BJ (cell line): ENCODE results near the gene PLCXD1. TPM values are rescaled to one million over a fixed set of nuclear protein-coding genes. Genes with fewer than 3 reads are reported as not detected.

Source experiments
- CTCF ChIA-PET: fragments of 350-600 bp; formaldehyde crosslinking; extraction: SDS; loops from one replicate; lab custom pipeline; 2021; ENCODE audit warnings: antibody characterized with exemption, inconsistent platforms; lab: Yijun Ruan, JAX
- POLR2A ChIA-PET: fragments of 300-600 bp; sonication (Branson Sonifier 250); formaldehyde crosslinking; extraction: SDS; loops from one replicate; lab custom pipeline; 2021; ENCODE audit warnings: antibody characterized with exemption; lab: Charles Lee
- DNase-seq: peaks from one replicate; pipeline ENCODE4 v3.0.0-alpha.2; 2011; ENCODE audit warnings: low read depth
- H3K27me3 ChIP-seq: 2 replicates; pipeline ENCODE4 v1.6.0; 2011; ENCODE audit warnings: low read length; ENCODE audit not compliant: control insufficient read depth, insufficient read depth
- H3K36me3 ChIP-seq: 2 replicates; pipeline ENCODE4 v1.5.1; 2011; ENCODE audit warnings: low read length; ENCODE audit not compliant: control insufficient read depth, insufficient read depth
- H3K4me3 ChIP-seq: 2 replicates; pipeline ENCODE4 v1.5.1; 2011; ENCODE audit warnings: low read depth, mild to moderate bottlenecking, control low read depth, low read length
- polyA plus RNA-seq: library from polyadenylated mRNA; depleted of rRNA; stranded (reverse); fragments of >200 nt; gene quantifications from 2 replicates; pipeline ENCODE4 v1.2.3, GENCODE V29; 2011
- TF ChIP-seq, protein P1 (sequence below): IDR thresholded peaks from 2 replicates; pipeline ENCODE4 v1.5.1; 2011; ENCODE audit warnings: low read depth, mild to moderate bottlenecking, control low read depth, inconsistent platforms, low read length, moderate library complexity; ENCODE audit not compliant: insufficient read depth

PLCXD1 gene
- polyA plus RNA-seq, 1 experiment = 6.4 TPM

DNA sequence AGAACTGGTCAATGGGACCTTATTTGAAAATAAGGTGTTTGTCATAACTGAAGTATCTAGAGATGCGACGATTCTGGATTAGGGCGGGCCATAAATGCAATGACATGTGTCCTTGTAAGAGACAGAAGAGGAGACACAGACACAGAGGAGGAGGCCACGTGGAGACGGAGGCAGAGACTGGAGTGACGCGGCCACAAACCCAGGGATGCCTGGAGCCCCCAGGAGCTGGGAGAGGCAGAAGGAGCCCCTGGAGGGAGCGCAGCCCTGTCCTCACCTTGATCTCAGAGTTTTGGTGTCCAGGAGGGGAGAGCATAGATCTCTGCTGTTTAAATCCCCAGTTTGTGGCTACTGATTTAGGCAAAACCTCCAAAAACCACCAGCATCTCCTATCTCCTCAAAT is 32.4 kb downstream of the PLCXD1 start:
- no peaks in the 10 kb centered on the region for H3K27me3 ChIP-seq
- ChIA-PET POLR2A (no interaction called here), CTCF (no interaction called here)
- H3K4me3 ChIP-seq = no peak overlapping the region
- peaks cover 24% of the 10 kb centered on the region for H3K36me3 ChIP-seq
- no peak for DNase-seq
- TF ChIP-seq, protein P1, sequence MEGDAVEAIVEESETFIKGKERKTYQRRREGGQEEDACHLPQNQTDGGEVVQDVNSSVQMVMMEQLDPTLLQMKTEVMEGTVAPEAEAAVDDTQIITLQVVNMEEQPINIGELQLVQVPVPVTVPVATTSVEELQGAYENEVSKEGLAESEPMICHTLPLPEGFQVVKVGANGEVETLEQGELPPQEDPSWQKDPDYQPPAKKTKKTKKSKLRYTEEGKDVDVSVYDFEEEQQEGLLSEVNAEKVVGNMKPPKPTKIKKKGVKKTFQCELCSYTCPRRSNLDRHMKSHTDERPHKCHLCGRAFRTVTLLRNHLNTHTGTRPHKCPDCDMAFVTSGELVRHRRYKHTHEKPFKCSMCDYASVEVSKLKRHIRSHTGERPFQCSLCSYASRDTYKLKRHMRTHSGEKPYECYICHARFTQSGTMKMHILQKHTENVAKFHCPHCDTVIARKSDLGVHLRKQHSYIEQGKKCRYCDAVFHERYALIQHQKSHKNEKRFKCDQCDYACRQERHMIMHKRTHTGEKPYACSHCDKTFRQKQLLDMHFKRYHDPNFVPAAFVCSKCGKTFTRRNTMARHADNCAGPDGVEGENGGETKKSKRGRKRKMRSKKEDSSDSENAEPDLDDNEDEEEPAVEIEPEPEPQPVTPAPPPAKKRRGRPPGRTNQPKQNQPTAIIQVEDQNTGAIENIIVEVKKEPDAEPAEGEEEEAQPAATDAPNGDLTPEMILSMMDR = no peak

DNA sequence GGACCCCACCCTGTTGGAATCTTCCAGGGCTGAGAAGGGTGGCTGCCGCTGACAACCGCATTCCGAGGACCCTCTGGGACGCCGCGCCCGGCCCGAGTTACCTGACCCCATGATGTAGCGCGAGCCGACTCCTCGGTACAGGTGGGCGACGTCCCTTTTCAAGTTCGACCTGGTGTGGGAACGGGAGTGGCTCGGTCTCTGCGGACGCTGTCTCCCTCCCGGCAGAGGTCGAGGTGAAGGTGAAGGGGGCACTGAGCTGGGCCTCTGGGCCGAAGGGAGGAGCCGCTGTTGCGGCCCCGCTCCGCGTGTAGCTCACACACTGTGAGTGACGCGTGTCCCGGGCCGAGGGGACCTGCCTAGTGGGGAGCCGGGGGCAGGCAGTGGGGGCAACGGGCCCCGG is 32.9 kb downstream of the PLCXD1 start:
- Histone ChIP-seq H3K27me3 (no peaks in the 10 kb centered on the region), H3K4me3 (no peak overlapping the region), H3K36me3 (peaks cover 22% of the 10 kb centered on the region)
- POLR2A ChIA-PET = no interaction called here
- no peak for DNase-seq
- TF ChIP-seq, protein P1 = no peak
- CTCF ChIA-PET = no interaction called here

DNA sequence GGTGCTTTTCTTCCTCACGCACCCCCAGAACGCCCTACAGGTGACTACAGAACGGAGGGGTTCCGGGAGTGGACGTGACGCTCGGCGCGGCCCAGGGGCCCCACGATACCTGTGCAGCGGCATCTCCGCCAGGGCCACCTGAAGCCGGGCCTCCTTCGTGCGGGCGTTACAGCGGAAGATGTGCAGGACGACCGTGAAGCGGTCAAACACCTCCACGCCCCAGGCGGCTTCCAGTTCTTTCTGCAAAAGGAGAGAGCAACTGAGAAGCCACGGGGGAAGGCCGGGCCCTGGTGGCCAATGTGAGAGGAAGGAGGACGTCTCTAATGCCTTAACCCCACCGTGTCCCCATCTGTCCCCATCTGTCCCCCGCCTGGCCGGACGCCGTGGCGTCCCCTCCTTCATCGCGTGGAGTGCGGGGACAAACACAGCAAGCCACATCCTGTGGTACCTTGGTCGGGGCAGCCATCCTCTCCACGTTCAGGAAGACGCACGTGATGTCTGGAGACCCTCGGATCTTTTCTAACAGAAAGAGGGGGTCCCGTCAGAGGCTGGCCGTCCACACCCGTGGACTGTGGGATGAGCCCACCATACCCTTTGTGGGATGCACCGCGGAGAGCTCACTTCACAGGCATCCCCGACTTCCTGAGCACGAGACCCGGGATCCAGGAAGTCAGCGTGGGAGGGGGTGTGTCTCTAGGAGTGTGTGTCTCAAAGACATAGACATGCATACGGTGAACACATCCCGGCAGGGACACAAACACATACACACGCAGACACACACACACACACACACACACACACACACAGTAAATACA is 33.8 kb downstream of the PLCXD1 start:
- H3K27me3 ChIP-seq = no peaks in the 10 kb centered on the region
- no peak overlapping the region for H3K4me3 ChIP-seq
- ChIA-PET CTCF (no interaction called here), POLR2A (no interaction called here)
- no peak for DNase-seq
- TF ChIP-seq, protein P1 = no peak
- H3K36me3 ChIP-seq = peaks cover 21% of the 10 kb centered on the region

DNA sequence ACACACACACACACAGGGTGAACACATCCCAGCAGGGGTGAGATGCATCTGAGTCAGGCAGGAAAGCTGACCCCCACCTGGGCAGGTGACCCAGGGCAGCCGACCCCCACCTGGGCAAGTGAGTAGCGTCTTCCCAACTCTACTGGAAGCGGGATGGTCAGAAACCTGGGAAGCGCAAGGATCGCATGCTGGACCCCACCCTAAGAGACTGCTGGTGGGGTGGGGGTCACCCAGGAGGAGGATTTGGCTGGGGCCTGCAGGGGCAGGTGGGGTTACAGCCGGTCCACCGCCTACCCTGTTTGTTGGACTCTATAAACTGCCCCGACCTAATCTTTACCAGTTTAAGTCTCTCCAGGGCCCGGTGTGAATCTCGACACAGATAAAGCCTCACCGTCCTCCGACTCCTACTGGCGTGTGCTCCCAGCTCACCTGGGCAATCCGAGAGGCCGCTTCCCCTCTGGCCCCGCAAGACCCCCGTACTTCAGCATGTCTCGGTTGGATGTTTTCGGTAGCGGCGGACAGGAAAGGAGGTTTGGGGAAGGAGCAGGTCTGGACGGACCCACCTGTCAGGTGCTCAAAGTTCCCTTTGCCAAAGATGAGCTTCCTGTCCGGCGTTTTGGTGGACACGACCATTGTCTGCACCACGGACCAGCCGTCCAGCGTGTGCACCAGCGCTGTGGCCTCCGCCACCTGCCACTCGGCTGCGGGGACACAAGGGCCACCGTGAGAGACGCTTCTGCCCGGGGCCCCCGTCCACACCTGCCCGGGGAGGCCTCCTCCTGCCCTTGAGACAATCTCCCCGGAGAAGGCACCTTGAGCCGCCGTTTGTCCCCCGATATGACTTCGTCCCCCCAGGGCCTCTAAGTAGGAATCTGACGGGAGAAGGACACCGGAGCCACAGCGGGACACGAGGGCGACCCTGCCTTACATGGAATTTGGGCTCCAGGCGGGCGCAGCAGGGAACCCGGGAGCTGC is 35.5 kb downstream of the PLCXD1 start:
- TF ChIP-seq, protein P1 = no peak
- H3K27me3 ChIP-seq = no peaks in the 10 kb centered on the region
- CTCF ChIA-PET = no interaction called here
- peaks cover 13% of the 10 kb centered on the region for H3K36me3 ChIP-seq
- no peak for DNase-seq
- POLR2A ChIA-PET = no interaction called here
- no peak overlapping the region for H3K4me3 ChIP-seq
